ENCODE results near the gene LAMTOR2. TPM values are rescaled to one million over a fixed set of nuclear protein-coding genes. Genes with fewer than 3 reads are reported as not detected.
A peak's percentile ranks its signal among the peaks of the same experiment; 100 is the strongest.

The LAMTOR2 gene
- total RNA-seq, 1 experiment from 2014 or later: 60.2 TPM

GRCh38 chr1:156052862-156053767 is 1.5 kb upstream of the LAMTOR2 start:
- ATAC-seq (peak; percentile 53), DNase-seq (ENCODE audit: low read depth, low spot score) (peak; percentile 72)
- Histone ChIP-seq H3K79me2 (ENCODE audit: insufficient read depth, low read length) (peaks cover 33% of the 10 kb centered on the region), H4K20me1 (ENCODE audit: insufficient read depth) (no peaks in the 10 kb centered on the region), H3K27me3 (ENCODE audit: insufficient read depth, low read length) (no peaks in the 10 kb centered on the region), H3K4me1 (ENCODE audit: control insufficient read depth in 1 of 2, insufficient read depth in 2 of 2, low read length in 2 of 2) (peaks cover 6 to 24% of the 10 kb centered on the region in 2 experiments; a peak in 3 of 4 replicates), H3K4me2 (ENCODE audit: low read length) (peak overlapping the region; percentile 100), H3K9me2 (ENCODE audit: insufficient read depth) (no peaks in the 10 kb centered on the region), H3K4me3 (replicated peaks in 1 of 2; ENCODE audit: low read depth in 1 of 2, low read length in 2 of 2) (peak overlapping the region; percentile 85 to 89), H2AFZ (ENCODE audit: low read depth, low read length, poor library complexity, severe bottlenecking) (no peak overlapping the region), H3K9ac (ENCODE audit: low read length) (peak overlapping the region; percentile 94), H3K36me3 (ENCODE audit: control insufficient read depth in 1 of 2, insufficient read depth in 2 of 2, low read length in 2 of 2) (peaks cover 9 to 10% of the 10 kb centered on the region in 2 experiments; a peak in 3 of 4 replicates), H3K27ac (ENCODE audit: low read depth, low read length) (peak overlapping the region; percentile 80), H3K9me3 (ENCODE audit: control insufficient read depth in 1 of 2, insufficient read depth in 1 of 2, low read depth in 1 of 2, low read length in 2 of 2) (no peaks in the 10 kb centered on the region)
- no TSS peak for BruUV-seq (replicated peaks)
- ChIA-PET CTCF (interaction anchor here (1.7 to 2.6 kb wide), 2 partner anchors 13 to 28 kb away, joined by 4 to 8 read pairs; no protein-coding TSS in a partner anchor), RAD21 (ENCODE audit: low non-redundant PET in 1 of 2, low total read pairs in 2 of 2, uncharacterized antibody in 2 of 2, unreplicated experiment in 2 of 2) (interaction anchor here in 1 of 2 experiments (0.6 kb wide), 1 partner anchor 195 kb away, joined by 4 read pairs; no protein-coding TSS in a partner anchor), POLR2A (no interaction called here)
- intact Hi-C loops (cut with micrococcal nuclease): loop anchor here (5.0 kb wide), 1 partner anchor 111 kb away; the partner anchor contains the start of gene RXFP4
- TF ChIP-seq EZH2phosphoT487 (IDR thresholded peaks at IDR 0.05; ENCODE audit: borderline replicate concordance) (no peak), SP1 (IDR thresholded peaks at IDR 0.05; ENCODE audit: low read depth) (no peak), EGR1 (IDR thresholded peaks at IDR 0.05; ENCODE audit: low read depth) (no peak), ZFX (IDR thresholded peaks at IDR 0.05) (peak; percentile 10; the same call in 1 of the 2 replicates), YY1 (IDR thresholded peaks at IDR 0.05; ENCODE audit: extremely low read depth, insufficient replicate concordance, low read depth, low read length) (no peak)
- TF ChIP-seq, protein P1, sequence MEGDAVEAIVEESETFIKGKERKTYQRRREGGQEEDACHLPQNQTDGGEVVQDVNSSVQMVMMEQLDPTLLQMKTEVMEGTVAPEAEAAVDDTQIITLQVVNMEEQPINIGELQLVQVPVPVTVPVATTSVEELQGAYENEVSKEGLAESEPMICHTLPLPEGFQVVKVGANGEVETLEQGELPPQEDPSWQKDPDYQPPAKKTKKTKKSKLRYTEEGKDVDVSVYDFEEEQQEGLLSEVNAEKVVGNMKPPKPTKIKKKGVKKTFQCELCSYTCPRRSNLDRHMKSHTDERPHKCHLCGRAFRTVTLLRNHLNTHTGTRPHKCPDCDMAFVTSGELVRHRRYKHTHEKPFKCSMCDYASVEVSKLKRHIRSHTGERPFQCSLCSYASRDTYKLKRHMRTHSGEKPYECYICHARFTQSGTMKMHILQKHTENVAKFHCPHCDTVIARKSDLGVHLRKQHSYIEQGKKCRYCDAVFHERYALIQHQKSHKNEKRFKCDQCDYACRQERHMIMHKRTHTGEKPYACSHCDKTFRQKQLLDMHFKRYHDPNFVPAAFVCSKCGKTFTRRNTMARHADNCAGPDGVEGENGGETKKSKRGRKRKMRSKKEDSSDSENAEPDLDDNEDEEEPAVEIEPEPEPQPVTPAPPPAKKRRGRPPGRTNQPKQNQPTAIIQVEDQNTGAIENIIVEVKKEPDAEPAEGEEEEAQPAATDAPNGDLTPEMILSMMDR (IDR thresholded peaks at IDR 0.05 in 2 of 3, conservative IDR thresholded peaks at IDR 0.05 in 1 of 3; ENCODE audit: borderline replicate concordance in 1 of 3, insufficient read depth in 1 of 3, low read depth in 2 of 3, low read length in 2 of 3): peak in 2 of 3 experiments; percentile 18 to 30; a peak in 3 of 6 replicates

Data from HCT116 (cell line).